ENCODE results near the gene NCAM2. TPM values are rescaled to one million over a fixed set of nuclear protein-coding genes. Genes with fewer than 3 reads are reported as not detected.

Gene NCAM2
- total RNA-seq, 2 experiments from 2014 or later = not detected

DNA sequence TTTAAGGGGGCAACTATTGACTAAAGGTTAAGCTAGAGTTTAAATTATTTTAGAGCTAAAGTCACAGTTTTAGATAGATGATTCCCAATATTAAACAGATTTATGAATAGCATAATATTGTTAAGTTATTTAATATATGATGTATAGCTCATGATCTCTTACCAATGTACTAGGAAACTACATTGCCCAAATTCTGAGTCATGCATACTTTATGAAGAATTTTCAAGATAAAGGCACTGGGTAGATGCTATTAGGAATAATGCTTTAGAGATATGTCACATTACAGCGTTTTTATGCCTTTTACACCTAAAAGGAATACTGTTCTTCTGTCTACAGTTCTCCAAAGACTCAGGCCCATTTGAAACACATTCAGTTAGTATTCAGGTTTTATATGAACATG, 215.1 kb downstream of the NCAM2 start:
- H3K27me3 Mint-ChIP-seq (ENCODE audit: low read depth) = no peaks in the 10 kb centered on the region
- no peaks in the 10 kb centered on the region for H3K9me3 Mint-ChIP-seq
- intact Hi-C loops (cut with micrococcal nuclease) = no loop called here
- H3K4me3 Mint-ChIP-seq = no peak overlapping the region
- CTCF ChIA-PET = interaction anchor here (0.7 kb wide), 1 partner anchor 163 kb away, joined by 4 read pairs; no protein-coding TSS in a partner anchor
- DNase-seq = no peak
- H3K27ac Mint-ChIP-seq = no peak overlapping the region
- no peaks in the 10 kb centered on the region for H3K36me3 Mint-ChIP-seq (ENCODE audit: low read depth)
- H3K4me1 Mint-ChIP-seq (ENCODE audit: low read depth) = no peaks in the 10 kb centered on the region

DNA sequence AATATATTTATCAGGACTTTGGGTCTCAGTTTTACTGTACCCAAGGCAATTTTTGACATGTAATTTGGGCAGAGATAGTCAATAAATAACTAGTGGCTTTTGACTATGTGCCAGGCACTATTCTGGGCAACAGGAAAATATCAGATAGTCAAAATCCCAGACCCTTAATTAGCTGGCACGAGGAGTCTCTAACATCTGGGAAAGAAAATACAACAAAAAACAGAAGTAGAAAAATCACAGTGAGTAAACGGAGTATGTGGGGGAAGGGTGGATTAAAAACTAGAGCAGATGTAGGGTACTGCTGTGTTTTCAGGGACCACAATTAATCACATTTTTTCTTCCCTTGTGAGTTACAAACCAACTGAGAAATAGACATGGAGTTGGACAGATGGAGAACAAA, 217.8 kb downstream of the NCAM2 start:
- no peak overlapping the region for H3K27ac Mint-ChIP-seq
- H3K9me3 Mint-ChIP-seq = no peaks in the 10 kb centered on the region
- CTCF ChIA-PET = interaction anchor here (0.7 kb wide), 1 partner anchor 761 kb away, joined by 3 read pairs; no protein-coding TSS in a partner anchor
- H3K27me3 Mint-ChIP-seq (ENCODE audit: low read depth) = no peaks in the 10 kb centered on the region
- no peaks in the 10 kb centered on the region for H3K4me1 Mint-ChIP-seq (ENCODE audit: low read depth)
- no peak overlapping the region for H3K4me3 Mint-ChIP-seq
- intact Hi-C loops (cut with micrococcal nuclease) = no loop called here
- H3K36me3 Mint-ChIP-seq (ENCODE audit: low read depth) = no peaks in the 10 kb centered on the region
- DNase-seq = no peak

DNA sequence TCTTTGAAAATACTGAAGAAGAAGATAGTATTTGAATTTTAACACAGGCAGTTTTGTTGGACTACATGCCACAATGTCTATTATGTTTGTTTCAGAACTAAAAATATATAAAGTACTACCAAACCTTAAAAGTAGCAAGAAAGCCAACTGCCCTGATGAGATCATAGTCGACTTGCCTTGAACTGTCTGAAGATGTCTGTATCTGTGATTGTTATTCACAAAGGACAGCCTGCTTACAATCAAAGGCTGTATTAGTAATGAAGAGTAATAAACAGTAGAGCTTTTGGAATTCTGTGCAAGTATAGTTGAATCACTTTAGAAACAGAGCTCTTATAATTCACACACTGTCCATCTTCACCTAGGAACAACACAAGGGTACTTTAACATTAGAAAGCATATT, 228.3 kb downstream of the NCAM2 start:
- H3K9me3 Mint-ChIP-seq = peaks cover 7% of the 10 kb centered on the region
- no peak overlapping the region for H3K27ac Mint-ChIP-seq
- H3K27me3 Mint-ChIP-seq (ENCODE audit: low read depth) = no peaks in the 10 kb centered on the region
- no peak for DNase-seq
- intact Hi-C loops (cut with micrococcal nuclease) = no loop called here
- CTCF ChIA-PET = no interaction called here
- no peaks in the 10 kb centered on the region for H3K36me3 Mint-ChIP-seq (ENCODE audit: low read depth)
- no peaks in the 10 kb centered on the region for H3K4me1 Mint-ChIP-seq (ENCODE audit: low read depth)
- no peak overlapping the region for H3K4me3 Mint-ChIP-seq

DNA sequence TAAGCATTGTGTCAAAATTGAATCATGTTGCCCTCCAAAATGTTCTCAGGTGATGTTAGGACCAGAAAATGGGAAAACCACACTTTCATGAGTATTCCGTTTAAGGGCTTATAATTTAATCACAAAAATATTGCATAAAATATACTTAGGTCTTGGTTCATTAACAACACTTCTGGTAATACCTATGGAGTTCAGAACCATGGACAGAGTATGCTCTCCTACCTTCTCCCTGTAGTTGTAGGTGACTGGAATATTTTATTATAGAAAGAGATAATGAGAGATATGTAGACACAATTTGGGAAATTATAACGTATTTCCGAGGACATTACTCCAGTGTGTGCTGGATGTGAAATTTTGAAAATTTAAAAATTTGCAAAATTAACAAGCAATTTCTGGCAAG, 232.5 kb downstream of the NCAM2 start:
- no peak overlapping the region for H3K27ac Mint-ChIP-seq
- CTCF ChIA-PET = no interaction called here

DNA sequence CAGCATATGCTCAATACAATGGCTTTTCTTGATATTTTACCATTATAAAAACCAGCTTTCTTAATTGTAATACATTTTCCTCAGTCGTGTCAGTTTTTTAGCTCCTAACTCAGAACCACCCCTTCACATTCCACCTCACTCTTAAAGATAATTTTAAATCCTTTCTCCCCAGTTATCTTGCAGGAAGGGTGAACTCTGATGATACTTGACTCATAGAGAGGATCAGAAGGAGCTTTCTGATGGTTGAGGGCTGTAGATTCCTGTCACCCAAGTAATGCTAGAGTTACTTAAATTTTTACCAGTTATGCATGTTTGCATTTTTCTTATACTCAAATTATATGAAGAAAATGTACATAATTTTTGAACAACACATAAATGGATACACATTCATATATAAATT, 233.7 kb downstream of the NCAM2 start:
- H3K4me1 Mint-ChIP-seq (ENCODE audit: low read depth) = no peaks in the 10 kb centered on the region
- intact Hi-C loops (cut with micrococcal nuclease) = loop anchor here (2.0 to 10.0 kb wide), 2 partner anchors 693 to 1561 kb away; no protein-coding TSS in a partner anchor
- peaks cover 1% of the 10 kb centered on the region for H3K9me3 Mint-ChIP-seq
- no peak overlapping the region for H3K4me3 Mint-ChIP-seq
- no peaks in the 10 kb centered on the region for H3K27me3 Mint-ChIP-seq (ENCODE audit: low read depth)
- H3K27ac Mint-ChIP-seq = no peak overlapping the region
- H3K36me3 Mint-ChIP-seq (ENCODE audit: low read depth) = no peaks in the 10 kb centered on the region
- CTCF ChIA-PET = interaction anchor here (0.6 kb wide), 1 partner anchor 690 kb away, joined by 3 read pairs; no protein-coding TSS in a partner anchor
- DNase-seq = no peak

More for the DNA sequence above, 232.5 kb downstream of the NCAM2 start:
- H3K4me3 Mint-ChIP-seq = no peak overlapping the region
- H3K27me3 Mint-ChIP-seq (ENCODE audit: low read depth) = no peaks in the 10 kb centered on the region
- H3K9me3 Mint-ChIP-seq = peaks cover 4% of the 10 kb centered on the region
- intact Hi-C loops (cut with micrococcal nuclease) = loop anchor here (10.0 kb wide), 1 partner anchor 694 kb away; no protein-coding TSS in a partner anchor
- H3K4me1 Mint-ChIP-seq (ENCODE audit: low read depth) = no peaks in the 10 kb centered on the region
- no peak for DNase-seq
- no peaks in the 10 kb centered on the region for H3K36me3 Mint-ChIP-seq (ENCODE audit: low read depth)

DNA sequence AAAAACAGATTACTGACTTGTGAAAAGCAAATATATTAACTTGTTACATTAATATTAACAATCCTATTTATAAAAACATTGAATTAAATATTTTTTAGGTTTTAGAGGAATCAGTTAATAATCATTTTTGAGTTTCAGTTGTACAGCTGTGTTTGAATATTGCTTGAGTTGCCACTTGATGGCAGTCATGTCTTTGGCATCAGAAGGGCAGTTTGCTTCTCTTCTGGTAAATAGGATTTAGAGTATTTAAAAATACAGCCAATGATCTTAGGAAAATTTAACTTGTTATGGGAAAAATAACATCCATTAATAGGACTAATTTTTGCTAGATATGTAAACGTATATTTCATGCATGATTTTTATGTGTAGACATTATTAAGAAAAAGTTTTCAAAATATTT, 234.1 kb downstream of the NCAM2 start:
- CTCF ChIA-PET = interaction anchor here (0.6 to 1.4 kb wide), 2 partner anchors 689 to 1559 kb away, joined by 3 read pairs; no protein-coding TSS in a partner anchor
- Mint-ChIP-seq H3K27ac (no peak overlapping the region), H3K4me3 (no peak overlapping the region), H3K9me3 (peaks cover 1% of the 10 kb centered on the region), H3K27me3 (ENCODE audit: low read depth) (no peaks in the 10 kb centered on the region), H3K36me3 (ENCODE audit: low read depth) (no peaks in the 10 kb centered on the region), H3K4me1 (ENCODE audit: low read depth) (no peaks in the 10 kb centered on the region)
- intact Hi-C loops (cut with micrococcal nuclease) = loop anchor here (2.0 to 10.0 kb wide), 2 partner anchors 692 to 1560 kb away; no protein-coding TSS in a partner anchor
- no peak for DNase-seq

DNA sequence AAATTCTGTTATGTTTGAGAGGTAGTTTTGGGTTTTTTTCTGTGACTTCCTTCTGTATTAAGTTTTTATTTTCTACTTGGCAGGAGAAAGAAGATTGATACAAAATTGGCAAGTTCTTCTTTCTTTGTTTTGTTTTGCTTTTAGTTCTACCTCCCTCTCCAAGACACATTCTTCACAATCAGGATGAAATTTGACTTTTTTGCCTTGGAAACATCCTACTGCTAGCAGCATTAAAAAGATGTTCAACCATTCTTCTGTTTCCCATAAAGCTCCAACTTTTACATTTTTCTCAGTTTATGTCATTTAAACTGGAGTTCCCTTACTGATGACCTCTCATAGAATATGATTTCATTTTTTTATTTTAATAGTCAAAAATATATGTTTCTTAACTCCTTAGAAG, 234.8 kb downstream of the NCAM2 start:
- H3K4me1 Mint-ChIP-seq (ENCODE audit: low read depth) = no peaks in the 10 kb centered on the region
- no peaks in the 10 kb centered on the region for H3K36me3 Mint-ChIP-seq (ENCODE audit: low read depth)
- no peaks in the 10 kb centered on the region for H3K27me3 Mint-ChIP-seq (ENCODE audit: low read depth)
- intact Hi-C loops (cut with micrococcal nuclease) = loop anchor here (2.0 to 10.0 kb wide), 2 partner anchors 692 to 1560 kb away; no protein-coding TSS in a partner anchor
- peaks cover 1% of the 10 kb centered on the region for H3K9me3 Mint-ChIP-seq
- H3K27ac Mint-ChIP-seq = no peak overlapping the region
- no peak for DNase-seq
- H3K4me3 Mint-ChIP-seq = no peak overlapping the region
- CTCF ChIA-PET = interaction anchor here (1.4 kb wide), 1 partner anchor 1558 kb away, joined by 3 read pairs; no protein-coding TSS in a partner anchor

DNA sequence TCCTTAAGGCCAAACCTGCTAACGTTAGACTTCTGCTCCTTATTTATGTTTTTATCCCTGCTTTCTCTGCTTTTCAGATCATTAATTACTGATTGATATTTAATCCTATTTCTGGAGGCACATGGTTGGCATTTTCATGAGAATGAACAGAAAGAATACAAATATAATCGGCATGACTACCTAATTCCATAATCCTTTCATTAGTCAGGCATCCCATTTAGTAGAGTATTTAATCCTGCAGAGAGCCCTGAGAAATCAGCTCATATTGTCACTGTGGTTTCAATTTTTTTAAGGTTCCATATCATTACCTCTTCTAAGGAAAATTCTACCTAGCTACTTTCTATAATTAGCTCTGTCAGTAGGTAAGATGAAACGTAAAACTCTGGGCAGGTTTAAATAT, 238.8 kb downstream of the NCAM2 start:
- H3K36me3 Mint-ChIP-seq (ENCODE audit: low read depth) = no peaks in the 10 kb centered on the region
- no peak for DNase-seq
- no peaks in the 10 kb centered on the region for H3K9me3 Mint-ChIP-seq
- no peaks in the 10 kb centered on the region for H3K27me3 Mint-ChIP-seq (ENCODE audit: low read depth)
- H3K4me1 Mint-ChIP-seq (ENCODE audit: low read depth) = no peaks in the 10 kb centered on the region
- intact Hi-C loops (cut with micrococcal nuclease) = loop anchor here (10.0 kb wide), 1 partner anchor 688 kb away; no protein-coding TSS in a partner anchor
- CTCF ChIA-PET = no interaction called here
- no peak overlapping the region for H3K27ac Mint-ChIP-seq
- no peak overlapping the region for H3K4me3 Mint-ChIP-seq

DNA sequence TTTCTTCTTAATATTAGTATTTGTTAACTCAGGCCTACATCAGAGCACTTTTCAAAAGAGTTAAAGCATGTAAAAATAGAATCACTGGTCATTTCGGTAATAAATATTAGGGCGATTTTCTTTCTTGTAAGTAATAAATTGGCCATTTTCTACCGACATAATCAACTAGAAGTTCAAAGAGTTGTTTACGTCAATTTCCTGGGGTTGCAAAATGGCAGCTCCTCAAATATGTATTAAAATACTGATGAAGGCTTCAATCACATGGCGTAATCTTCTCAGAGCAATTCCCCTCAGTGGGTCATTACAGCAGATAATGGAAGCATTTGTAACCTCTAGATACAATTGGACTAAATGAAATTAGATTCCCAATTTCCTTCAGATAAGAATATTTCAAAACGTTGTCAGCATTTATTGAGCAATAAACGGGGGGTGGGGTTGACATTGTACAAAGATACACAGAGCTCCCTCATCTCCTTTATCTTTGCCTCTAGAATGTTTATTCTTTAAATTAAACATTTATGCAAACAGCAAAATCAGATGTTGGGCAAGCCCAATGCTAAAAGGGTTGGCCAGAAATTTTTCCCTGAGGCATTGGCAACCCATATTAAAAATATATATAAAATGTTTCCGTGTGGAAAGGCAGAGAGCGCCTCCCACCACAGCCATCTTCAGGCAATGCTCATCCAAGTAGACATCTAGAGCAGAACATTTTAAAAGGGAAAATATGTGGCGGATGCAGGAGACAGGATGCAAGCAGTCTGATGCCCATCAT, 240.6 kb downstream of the NCAM2 start:
- no peaks in the 10 kb centered on the region for H3K4me1 Mint-ChIP-seq (ENCODE audit: low read depth)
- no peak for DNase-seq
- H3K4me3 Mint-ChIP-seq = no peak overlapping the region
- intact Hi-C loops (cut with micrococcal nuclease) = loop anchor here (10.0 kb wide), 1 partner anchor 686 kb away; no protein-coding TSS in a partner anchor
- CTCF ChIA-PET = no interaction called here
- H3K27me3 Mint-ChIP-seq (ENCODE audit: low read depth) = no peaks in the 10 kb centered on the region
- H3K27ac Mint-ChIP-seq = no peak overlapping the region
- no peaks in the 10 kb centered on the region for H3K36me3 Mint-ChIP-seq (ENCODE audit: low read depth)
- no peaks in the 10 kb centered on the region for H3K9me3 Mint-ChIP-seq

DNA sequence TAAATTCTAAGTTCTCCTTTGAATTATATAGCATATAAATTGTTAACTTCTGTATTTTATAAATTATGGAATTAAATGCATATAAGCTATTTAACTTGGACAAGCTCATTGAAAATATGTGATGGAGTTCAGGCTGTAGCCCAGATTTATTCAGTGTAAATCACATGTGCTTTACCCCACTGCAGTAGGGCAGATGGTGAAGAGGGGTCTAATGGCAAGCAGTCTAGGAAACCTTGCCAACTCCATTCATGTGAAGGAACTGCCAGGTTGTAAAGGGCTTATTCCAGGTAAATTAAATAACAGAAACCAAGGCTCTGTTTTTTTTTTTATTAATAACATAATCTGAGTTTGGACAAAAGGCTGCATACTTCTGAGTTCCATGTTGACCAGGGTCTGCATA, 243.2 kb downstream of the NCAM2 start:
- Mint-ChIP-seq H3K36me3 (ENCODE audit: low read depth) (no peaks in the 10 kb centered on the region), H3K4me3 (no peak overlapping the region), H3K27me3 (ENCODE audit: low read depth) (no peaks in the 10 kb centered on the region), H3K27ac (no peak overlapping the region), H3K4me1 (ENCODE audit: low read depth) (no peaks in the 10 kb centered on the region), H3K9me3 (no peaks in the 10 kb centered on the region)
- DNase-seq = no peak
- CTCF ChIA-PET = no interaction called here
- intact Hi-C loops (cut with micrococcal nuclease) = no loop called here

DNA sequence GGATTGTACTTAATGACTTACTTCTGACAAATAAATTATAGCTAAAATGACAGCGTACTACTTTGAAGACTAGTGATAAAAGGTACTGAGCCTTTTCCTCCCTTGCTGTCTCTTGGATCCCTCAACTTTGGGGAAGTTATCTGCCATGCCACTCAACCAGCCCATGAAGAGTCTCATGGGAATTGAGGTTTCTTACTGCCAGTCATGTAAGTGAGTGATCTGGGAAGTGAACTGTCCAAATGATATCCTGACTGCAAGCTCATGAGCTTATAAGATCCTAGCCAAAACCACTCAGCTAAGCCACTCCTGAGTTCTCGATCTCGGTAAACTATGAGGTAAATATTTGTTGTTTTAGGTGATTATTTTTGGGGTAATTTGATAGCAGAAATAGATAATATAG, 247.8 kb downstream of the NCAM2 start:
- no peaks in the 10 kb centered on the region for H3K9me3 Mint-ChIP-seq
- no peaks in the 10 kb centered on the region for H3K27me3 Mint-ChIP-seq (ENCODE audit: low read depth)
- DNase-seq = no peak
- CTCF ChIA-PET = no interaction called here
- no peak overlapping the region for H3K4me3 Mint-ChIP-seq
- H3K4me1 Mint-ChIP-seq (ENCODE audit: low read depth) = no peaks in the 10 kb centered on the region
- no peak overlapping the region for H3K27ac Mint-ChIP-seq
- intact Hi-C loops (cut with micrococcal nuclease) = no loop called here
- H3K36me3 Mint-ChIP-seq (ENCODE audit: low read depth) = no peaks in the 10 kb centered on the region

DNA sequence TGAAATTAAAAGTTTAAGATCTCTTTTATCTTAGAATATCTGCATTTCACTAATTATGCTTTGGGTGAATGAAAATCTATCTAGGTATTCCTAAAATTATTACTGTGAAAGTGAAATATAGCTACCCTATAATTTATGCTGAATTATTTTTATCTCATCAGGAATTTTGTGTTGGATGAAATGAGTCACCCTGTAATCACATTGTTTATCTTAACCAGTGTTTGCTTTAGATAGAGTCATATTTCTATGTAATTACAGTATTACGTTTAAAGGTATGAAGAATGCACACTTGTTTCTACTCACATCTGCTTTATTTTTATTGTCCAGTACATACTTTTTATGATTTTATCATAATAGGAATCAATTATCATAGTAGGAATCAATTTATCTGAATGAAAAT, 249.2 kb downstream of the NCAM2 start:
- Mint-ChIP-seq H3K27me3 (ENCODE audit: low read depth) (no peaks in the 10 kb centered on the region), H3K9me3 (no peaks in the 10 kb centered on the region), H3K27ac (no peak overlapping the region), H3K36me3 (ENCODE audit: low read depth) (no peaks in the 10 kb centered on the region), H3K4me3 (no peak overlapping the region), H3K4me1 (ENCODE audit: low read depth) (no peaks in the 10 kb centered on the region)
- CTCF ChIA-PET = no interaction called here
- intact Hi-C loops (cut with micrococcal nuclease) = no loop called here
- DNase-seq = no peak

DNA sequence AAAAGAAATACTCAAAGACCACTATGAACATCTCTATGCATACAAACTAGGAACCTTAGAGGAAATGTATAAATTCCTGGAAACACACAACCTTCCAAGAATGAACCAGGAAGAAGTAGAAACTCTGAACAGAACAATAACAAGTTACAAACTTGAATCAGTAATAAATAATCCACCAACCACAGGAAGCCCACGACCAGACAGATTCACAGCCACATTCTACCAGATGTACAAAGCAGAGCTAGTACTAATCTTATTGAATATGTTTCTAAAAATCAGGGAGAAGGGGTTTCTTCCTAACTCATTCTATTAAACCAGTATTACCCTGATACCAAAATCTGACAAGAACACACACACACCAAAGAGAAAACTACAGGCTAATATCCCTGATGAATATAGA, 263.8 kb downstream of the NCAM2 start:
- Mint-ChIP-seq H3K27ac (no peak overlapping the region), H3K9me3 (no peaks in the 10 kb centered on the region), H3K4me1 (ENCODE audit: low read depth) (no peaks in the 10 kb centered on the region), H3K4me3 (no peak overlapping the region), H3K36me3 (ENCODE audit: low read depth) (no peaks in the 10 kb centered on the region), H3K27me3 (ENCODE audit: low read depth) (no peaks in the 10 kb centered on the region)
- CTCF ChIA-PET = interaction anchor here (0.7 kb wide), 1 partner anchor 1494 kb away, joined by 3 read pairs; no protein-coding TSS in a partner anchor
- DNase-seq = no peak
- intact Hi-C loops (cut with micrococcal nuclease) = no loop called here
